Stimulated activated CD4-positive, alpha-beta T cell treated with anti-CD3 and anti-CD28 coated beads, Interleukin-1b, Interleukin-23, amount 100 ng/mL, for 1 hour (primary cell): ENCODE data around the gene RASSF3.
"Not testable (repeated sequence)": the region's sequence is repeated elsewhere in the genome, so short reads cannot be mapped to it uniquely, and the experiment has no call there.

Source experiments
- DNase-seq, 2 donors: peaks; one replicate each; pipeline ENCODE4 v3.0.0-alpha.2; 2020; ENCODE audit warnings: low read depth in 2 of 2

Gene RASSF3

DNA sequence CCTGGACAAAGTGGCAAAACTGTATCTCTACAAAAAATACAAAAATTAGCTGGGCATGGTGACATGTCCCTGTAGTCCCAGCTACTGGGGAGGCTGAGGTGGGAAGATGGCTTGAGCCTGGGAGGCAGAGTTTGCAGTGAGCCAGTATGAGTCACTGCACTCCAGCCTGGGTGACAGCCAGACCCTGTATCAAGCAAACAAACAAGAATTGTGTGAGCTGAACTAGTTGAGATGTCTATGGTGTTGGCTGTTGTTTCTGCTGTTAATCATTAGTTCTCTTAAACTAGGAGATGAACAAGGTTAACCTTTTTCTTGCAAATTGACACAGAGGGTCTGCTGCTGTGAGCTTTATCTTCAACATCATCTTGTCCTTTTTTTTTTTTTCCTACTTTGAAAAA, 23.6 kb downstream of the RASSF3 start:
- DNase-seq: no peak

GRCh38 chr12:64634508-64635092, 24.3 kb downstream of the RASSF3 start:
- DNase-seq: no peak

GRCh38 chr12:64635356-64635998, 25.2 kb downstream of the RASSF3 start:
- DNase-seq: no peak

DNA sequence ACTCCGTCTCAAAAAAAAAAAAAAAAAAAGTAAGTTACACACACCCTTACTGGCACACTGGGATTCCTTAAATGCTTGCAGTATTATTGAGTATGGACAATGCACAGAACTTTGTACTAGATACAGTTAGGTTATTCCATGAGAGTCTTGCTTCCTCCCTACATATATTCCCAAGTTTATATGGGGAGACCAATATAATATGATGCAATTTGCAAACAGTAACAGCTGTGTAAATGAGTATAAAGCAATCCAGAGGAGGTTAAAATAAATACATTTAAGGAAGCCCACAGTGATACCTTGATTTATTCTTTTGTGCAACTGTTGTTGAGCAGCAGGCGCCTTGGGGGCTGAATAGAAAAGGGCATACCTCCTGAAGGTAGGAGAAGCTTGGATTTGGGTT, 26.6 kb downstream of the RASSF3 start:
- no peak for DNase-seq

GRCh38 chr12:64639466-64639865, 29.2 kb downstream of the RASSF3 start:
- DNase-seq: no peak

- DNase-seq: no peak
Measured at GRCh38 chr12:64646318-64646717, 36.0 kb downstream of the RASSF3 start.

- DNase-seq: no peak
Measured at GRCh38 chr12:64649487-64649886, 39.2 kb downstream of the RASSF3 start.

GRCh38 chr12:64650762-64651161, 40.5 kb downstream of the RASSF3 start:
- DNase-seq: no peak

DNA sequence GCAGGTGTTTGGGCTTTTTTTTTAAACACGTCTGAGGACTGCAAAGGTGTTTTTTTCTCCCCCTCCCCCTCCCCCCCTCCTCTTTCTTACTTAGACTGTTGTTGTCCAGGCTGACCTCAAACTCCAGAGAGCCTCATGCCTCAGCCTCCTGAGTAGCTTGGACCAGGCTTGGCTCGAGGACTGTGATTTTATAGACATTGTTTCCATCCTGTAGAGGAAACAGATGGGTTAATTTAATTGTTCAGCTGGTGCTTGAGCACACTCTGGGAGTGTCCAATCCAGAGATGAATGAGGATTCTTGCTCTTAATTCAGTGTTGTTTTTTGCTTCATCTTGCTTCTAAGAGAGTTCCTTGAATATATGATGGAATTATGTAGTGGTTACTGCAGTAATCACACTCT, 42.1 kb downstream of the RASSF3 start:
- DNase-seq: no peak

DNA sequence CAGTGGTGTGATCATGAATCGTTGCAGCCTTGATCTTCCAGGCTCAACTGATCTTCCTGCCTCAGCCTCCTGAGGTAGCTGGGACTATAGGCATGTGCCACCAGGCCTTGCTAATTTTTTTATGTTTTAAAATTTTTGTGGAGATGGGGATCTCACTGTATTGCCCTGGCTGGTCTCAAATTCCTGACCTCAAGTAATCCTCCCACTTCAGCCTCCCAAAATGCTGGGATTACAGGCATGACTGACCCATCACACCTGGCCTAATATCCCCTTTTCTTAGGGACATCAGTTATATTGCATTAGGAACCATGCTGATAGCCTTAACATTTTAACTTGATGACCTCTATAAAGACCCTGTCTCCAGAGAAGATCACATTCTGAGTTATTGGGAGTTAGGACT, 42.8 kb downstream of the RASSF3 start:
- DNase-seq: no peak

GRCh38 chr12:64653907-64654306, 43.6 kb downstream of the RASSF3 start:
- not testable (repeated sequence) for DNase-seq

DNA sequence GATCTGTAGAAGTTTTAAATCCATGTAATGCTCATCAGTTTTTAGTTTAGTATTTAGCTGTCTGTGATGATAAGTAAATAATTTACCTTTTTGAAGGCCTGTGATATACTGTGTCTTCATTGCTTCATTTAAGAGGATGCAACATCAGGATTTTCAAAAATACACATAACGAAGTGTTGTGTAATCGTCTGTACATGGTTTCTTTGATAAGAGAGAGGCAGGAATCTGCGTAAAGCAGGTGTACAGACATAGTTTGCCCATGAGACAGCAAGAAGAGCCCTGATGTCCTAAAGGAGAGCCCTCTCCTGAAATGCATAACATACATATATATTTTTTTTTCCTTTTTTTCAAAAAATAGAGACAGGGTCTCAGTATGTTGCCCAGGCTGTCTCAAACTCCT, 44.8 kb downstream of the RASSF3 start:
- no peak for DNase-seq

DNA sequence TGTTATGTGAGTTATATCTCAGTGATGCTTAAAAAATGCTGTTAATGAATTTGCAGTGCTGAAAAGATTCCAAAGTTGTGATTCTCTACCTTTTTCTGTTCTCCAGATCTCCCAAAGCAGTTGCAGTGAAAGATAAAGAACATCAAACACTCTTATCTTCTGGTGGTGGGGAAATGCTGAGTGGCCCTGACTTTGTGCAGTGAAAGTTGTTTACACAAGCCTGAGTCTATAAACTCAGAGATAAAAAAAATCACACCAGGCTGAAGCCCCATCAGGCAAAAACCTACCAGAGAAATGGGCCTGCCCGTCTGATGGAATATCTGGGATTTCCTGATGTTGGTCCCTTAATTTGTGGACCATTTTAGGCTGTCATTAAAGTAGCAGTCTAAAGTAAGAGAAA, 46.1 kb downstream of the RASSF3 start:
- no peak for DNase-seq

DNA sequence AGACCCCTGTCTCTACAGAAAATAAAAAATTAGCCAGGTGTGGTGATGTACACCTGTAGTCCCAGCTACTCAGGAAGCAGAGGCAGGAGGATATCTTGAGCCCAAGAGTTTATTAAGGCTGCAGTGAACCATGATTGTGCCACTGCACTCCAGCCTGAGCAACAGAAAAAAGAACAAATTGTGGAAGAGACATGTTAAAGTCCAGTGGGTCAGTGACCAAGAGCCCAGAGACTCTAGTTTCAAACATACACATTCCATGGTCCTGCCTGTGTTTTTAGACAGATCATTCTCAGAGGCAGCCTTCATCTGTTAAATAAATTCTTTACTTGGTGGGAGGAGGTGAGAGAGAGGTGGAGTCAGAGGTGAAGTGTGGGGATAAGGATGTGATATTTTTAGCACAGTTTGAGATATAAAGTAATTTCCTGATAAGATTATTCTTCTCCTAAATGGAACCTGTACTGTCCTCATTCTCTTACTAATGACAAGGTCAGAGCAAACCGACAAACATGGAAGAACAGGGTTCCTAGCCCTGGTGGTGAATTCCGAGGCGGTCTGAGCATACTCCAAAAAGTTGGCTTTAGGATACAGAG, 48.7 kb downstream of the RASSF3 start:
- no peak for DNase-seq

DNA sequence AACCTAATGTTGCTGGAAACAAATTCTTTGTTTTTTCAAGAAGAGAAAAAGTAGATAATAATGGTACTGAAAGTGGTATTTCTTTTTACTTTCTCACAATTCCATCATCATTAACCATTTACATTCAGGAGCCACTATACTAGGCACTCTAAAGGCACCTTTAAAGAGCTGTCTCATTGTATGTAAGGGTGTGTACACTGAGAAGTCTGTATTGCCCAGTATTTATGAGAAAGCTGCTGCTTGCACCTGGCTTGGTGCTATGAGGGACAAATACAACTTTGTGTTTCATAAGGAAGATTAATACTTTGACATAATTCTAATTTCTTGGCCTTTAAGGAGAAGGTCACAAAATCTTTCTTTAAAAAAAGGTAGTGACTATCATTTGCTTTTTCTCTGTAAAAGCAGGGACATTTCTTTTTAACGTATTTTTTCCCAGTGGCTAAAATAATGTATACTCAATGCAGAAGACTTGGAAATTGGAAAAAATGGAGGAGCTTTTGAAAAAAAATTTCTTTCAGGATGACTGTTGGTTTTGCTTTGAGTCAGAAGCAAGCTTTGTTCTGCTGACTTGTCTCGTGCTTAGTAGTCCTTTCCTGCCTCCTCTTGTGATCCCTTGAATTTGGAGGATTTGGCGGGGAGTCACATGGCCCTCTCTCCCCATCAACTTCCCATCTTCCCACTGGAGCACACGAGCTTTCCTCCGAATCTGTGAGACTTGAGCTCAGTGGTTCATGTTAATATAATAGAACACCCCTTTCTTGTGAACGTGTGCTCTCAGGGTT, 50.1 kb downstream of the RASSF3 start:
- no peak for DNase-seq

DNA sequence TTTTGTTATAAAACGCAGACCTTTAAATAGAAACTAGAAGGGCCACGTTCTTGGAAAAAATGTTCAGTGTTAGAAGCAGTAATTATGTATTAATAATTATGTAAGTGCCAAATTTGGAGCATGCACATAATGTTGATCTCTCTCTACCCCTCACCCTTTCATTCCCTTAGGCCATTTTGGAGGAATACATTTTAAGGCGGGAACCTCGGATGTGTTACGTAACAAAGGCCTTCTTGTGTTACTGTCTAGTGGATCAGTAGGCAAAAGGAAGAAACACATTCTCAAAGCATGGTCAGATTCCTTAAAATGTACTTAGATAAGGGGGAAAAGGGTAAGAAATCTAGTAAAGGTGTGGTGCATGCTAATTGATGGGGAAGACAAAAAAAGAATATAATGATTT, 52.7 kb downstream of the RASSF3 start:
- DNase-seq: no peak

DNA sequence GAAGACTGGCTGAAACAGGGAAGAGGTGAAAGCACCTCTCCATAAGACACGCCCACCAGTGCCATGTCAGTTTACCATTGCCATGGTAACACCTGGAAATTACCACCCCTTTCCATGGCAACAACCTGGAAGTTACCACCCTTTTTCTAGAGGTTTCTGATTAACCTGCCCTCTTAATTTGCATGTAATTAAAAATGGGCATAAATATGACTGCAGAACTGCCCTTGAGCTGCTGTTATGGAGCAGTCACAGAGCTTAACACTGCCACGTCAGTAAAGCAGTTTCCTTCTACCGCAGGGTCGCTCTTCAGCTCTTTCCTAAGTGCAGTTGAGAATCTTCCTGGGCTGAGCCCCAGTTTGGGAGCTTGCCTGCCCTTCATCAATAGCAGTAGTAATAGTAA, 55.2 kb downstream of the RASSF3 start:
- DNase-seq: no peak

GRCh38 chr12:64666054-64666914, 56.0 kb downstream of the RASSF3 start:
- DNase-seq: no peak

- no peak for DNase-seq
Measured at GRCh38 chr12:64667793-64668192, 57.5 kb downstream of the RASSF3 start.

DNA sequence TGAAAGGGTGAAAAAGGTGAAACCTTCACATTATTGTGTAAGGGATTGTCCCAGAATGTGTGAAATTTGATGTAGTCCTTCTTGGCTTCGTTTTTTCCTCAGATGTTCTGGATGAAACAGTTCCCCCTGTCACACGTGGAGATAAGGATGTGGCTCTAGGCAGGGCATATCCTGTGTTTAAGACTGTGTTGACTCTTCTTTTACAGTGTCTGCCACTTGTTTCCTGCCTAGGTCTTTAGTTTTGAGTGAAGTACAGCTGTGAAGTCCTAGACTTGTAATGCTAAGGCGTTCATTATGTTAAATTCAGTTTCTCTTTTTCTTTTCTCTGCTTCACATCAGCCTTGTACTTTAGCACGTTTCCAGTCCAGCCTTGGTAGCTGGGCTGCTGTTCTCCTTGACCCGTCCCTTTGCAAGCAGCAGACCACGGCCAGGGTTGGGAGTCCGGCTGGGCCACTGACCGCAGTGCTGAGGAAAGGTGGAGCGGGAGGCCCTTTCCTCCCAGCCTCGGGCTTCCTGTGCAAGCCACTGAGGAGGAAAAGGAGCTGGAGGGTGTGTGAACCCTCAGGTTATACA, 59.1 kb downstream of the RASSF3 start:
- no peak for DNase-seq

DNA sequence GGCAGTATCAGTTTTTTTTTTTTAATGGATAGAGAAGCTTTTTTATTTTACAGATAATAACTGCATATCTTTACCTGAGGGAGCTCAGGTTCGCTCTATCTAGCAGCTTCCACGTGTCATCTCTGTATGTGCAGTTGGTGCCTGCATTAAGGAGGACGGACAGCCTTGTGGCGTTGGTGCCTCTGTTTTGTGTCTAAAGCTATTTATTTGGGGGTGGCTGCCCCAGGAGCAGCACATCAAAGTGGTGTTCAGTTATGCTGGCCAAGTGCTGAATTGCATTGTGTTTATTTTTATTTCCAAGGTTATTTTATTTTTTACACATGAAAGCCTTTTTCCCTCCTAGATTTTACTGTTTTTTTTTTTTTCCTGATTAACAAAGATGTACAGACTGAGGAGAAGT, 59.7 kb downstream of the RASSF3 start:
- no peak for DNase-seq
